Measurements from ENCODE around the gene TM4SF20.

DNA sequence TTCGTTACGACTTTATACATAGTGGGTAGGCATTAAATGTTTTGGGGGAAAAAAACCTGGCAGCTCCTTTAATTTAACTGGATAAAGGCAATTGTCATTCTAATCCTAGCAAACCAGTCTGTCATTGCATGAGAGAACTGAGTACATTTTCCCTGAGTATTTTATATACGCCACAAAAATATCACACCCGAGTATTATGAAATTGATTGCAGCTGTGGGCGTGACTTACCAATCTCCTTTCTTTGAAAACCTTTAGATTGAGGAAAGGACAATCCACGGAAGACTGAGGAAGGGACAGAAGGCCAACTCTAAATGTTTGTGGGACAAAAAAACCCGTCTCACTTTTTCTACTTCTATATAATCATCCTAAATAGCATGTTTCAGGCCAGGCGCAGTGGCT, 9.0 kb downstream of the TM4SF20 start:
- TF ChIP-seq, protein P1, sequence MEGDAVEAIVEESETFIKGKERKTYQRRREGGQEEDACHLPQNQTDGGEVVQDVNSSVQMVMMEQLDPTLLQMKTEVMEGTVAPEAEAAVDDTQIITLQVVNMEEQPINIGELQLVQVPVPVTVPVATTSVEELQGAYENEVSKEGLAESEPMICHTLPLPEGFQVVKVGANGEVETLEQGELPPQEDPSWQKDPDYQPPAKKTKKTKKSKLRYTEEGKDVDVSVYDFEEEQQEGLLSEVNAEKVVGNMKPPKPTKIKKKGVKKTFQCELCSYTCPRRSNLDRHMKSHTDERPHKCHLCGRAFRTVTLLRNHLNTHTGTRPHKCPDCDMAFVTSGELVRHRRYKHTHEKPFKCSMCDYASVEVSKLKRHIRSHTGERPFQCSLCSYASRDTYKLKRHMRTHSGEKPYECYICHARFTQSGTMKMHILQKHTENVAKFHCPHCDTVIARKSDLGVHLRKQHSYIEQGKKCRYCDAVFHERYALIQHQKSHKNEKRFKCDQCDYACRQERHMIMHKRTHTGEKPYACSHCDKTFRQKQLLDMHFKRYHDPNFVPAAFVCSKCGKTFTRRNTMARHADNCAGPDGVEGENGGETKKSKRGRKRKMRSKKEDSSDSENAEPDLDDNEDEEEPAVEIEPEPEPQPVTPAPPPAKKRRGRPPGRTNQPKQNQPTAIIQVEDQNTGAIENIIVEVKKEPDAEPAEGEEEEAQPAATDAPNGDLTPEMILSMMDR (IDR thresholded peaks at IDR 0.05), result no peak
- no peak for TF ChIP-seq POLR2A (IDR thresholded peaks at IDR 0.05)
